Ureter (tissue), 1 donor: ENCODE data around the gene DNASE1L2. TPM values are rescaled to one million over a fixed set of nuclear protein-coding genes. Genes with fewer than 3 reads are reported as not detected.

ENCODE experiments used
- DNase-seq: peaks from one replicate; pipeline ENCODE4 v3.0.0-alpha.2; 2020; ENCODE audit warnings: low spot score
- total RNA-seq: library from RNA; stranded (reverse); gene quantifications from one replicate; pipeline ENCODE4 v1.2.4, GENCODE V29; 2023
- donor health status: DM: yes; HTN: yes; CAD: no.

The DNASE1L2 gene
- total RNA-seq, 1 donor from 2014 or later: 1.5 TPM

- no peak for DNase-seq
Observed at GRCh38 chr16:2223942-2224486, 12.2 kb upstream of the DNASE1L2 start.

- no peak for DNase-seq
Observed at GRCh38 chr16:2226245-2226793, 9.9 kb upstream of the DNASE1L2 start.

- DNase-seq: no peak
Observed at GRCh38 chr16:2226918-2227317, 9.3 kb upstream of the DNASE1L2 start.

- no peak for DNase-seq
Observed at GRCh38 chr16:2228161-2228824, 8.0 kb upstream of the DNASE1L2 start.

- no peak for DNase-seq
Observed at GRCh38 chr16:2229091-2229490, 7.2 kb upstream of the DNASE1L2 start.

GRCh38 chr16:2229632-2230250 is 6.5 kb upstream of the DNASE1L2 start:
- DNase-seq: no peak

GRCh38 chr16:2230376-2230775 is 5.9 kb upstream of the DNASE1L2 start:
- no peak for DNase-seq

GRCh38 chr16:2231016-2231931 is 5.0 kb upstream of the DNASE1L2 start:
- DNase-seq: no peak

- no peak for DNase-seq
Observed at GRCh38 chr16:2232094-2232990, 3.9 kb upstream of the DNASE1L2 start.

GRCh38 chr16:2233046-2233775 is 3.0 kb upstream of the DNASE1L2 start:
- DNase-seq: no peak

GRCh38 chr16:2233872-2234812 is 2.1 kb upstream of the DNASE1L2 start:
- DNase-seq: no peak

- DNase-seq: no peak
Observed at GRCh38 chr16:2234813-2235170, 1.5 kb upstream of the DNASE1L2 start.

- no peak for DNase-seq
Observed at GRCh38 chr16:2235234-2235651, 1.0 kb upstream of the DNASE1L2 start.

GRCh38 chr16:2235695-2236336 is 428 bp upstream of the DNASE1L2 start:
- DNase-seq: no peak

GRCh38 chr16:2237102-2237482 is 848 bp downstream of the DNASE1L2 start:
- DNase-seq: no peak

- no peak for DNase-seq
Observed at GRCh38 chr16:2237493-2238149, 1.4 kb downstream of the DNASE1L2 start.

GRCh38 chr16:2238150-2238837 is 2.0 kb downstream of the DNASE1L2 start:
- no peak for DNase-seq
